ENCODE measurements around the gene RAB12. TPM values are rescaled to one million over a fixed set of nuclear protein-coding genes. Genes with fewer than 3 reads are reported as not detected.

Gene RAB12
- total and polyA plus RNA-seq, 2 of the 8 experiments (the other 6 are each of a cell fraction or from before 2014, with no cell fraction given): 19.7 to 45.9 TPM

GRCh38 chr18:8673256-8674209, 64.3 kb downstream of the RAB12 start:
- Histone ChIP-seq H2BK20ac (ENCODE audit: low read length) (peak overlapping the region; percentile 83; the same call in 1 of the 2 replicates), H2AFZ (ENCODE audit: low read length) (no peak overlapping the region), H4K5ac (ENCODE audit: insufficient read length, low read depth, low read length) (no peak overlapping the region), H2AK5ac (ENCODE audit: low read depth, low read length) (no peak overlapping the region), H2BK15ac (ENCODE audit: low read length) (no peak overlapping the region), H3K79me1 (ENCODE audit: low read depth, low read length) (no peaks in the 10 kb centered on the region), H3K27ac (ENCODE audit: low read depth, low read length) (no peak overlapping the region), H3K79me2 (ENCODE audit: control insufficient read depth in 1 of 2, insufficient read depth in 2 of 2, low read length in 2 of 2) (no peaks in the 10 kb centered on the region), H3K4me2 (ENCODE audit: insufficient read depth in 1 of 2, low read depth in 2 of 2, low read length in 2 of 2) (no peak overlapping the region), H2BK5ac (ENCODE audit: low read depth, low read length) (no peak overlapping the region), H4K20me1 (replicated peaks in 1 of 2; ENCODE audit: control insufficient read depth in 1 of 2, insufficient read depth in 2 of 2, low read length in 2 of 2) (no peaks in the 10 kb centered on the region), H3K4ac (replicated peaks; ENCODE audit: insufficient read length, low read depth, low read length) (no peak overlapping the region), H3K27me3 (replicated peaks in 1 of 4; ENCODE audit: control insufficient read depth in 3 of 4, extremely low read depth in 1 of 4, insufficient read depth in 3 of 4, low read length in 3 of 4) (no peaks in the 10 kb centered on the region), H4K91ac (replicated peaks; ENCODE audit: insufficient read length, low read length) (no peak overlapping the region), H3K18ac (ENCODE audit: extremely low read depth, low read length) (no peak overlapping the region; the same call in 1 of the 2 replicates), H3K9me3 (ENCODE audit: insufficient read depth in 2 of 2, low read depth in 1 of 2, low read length in 1 of 2) (no peaks in the 10 kb centered on the region), H3K4me1 (replicated peaks in 1 of 4; ENCODE audit: control insufficient read depth in 3 of 4, insufficient read depth in 4 of 4, low read length in 3 of 4) (no peaks in the 10 kb centered on the region; a peak in 1 of 7 replicates), H3K36me3 (ENCODE audit: control insufficient read depth in 2 of 4, insufficient read depth in 4 of 4, low read length in 3 of 4) (no peaks in the 10 kb centered on the region), H3K4me3 (ENCODE audit: extremely low read depth in 1 of 4, insufficient read depth in 2 of 4, low read depth in 3 of 4, low read length in 4 of 4) (no peak overlapping the region), H3K14ac (ENCODE audit: insufficient read length) (no peak overlapping the region), H3K56ac (replicated peaks; ENCODE audit: insufficient read length, low read depth, low read length) (no peak overlapping the region), H4K8ac (ENCODE audit: extremely low read depth, insufficient read depth, low read length) (no peak overlapping the region), H3K23ac (ENCODE audit: insufficient read length) (no peak overlapping the region), H2BK120ac (replicated peaks; ENCODE audit: low read depth, low read length) (no peak overlapping the region), H2BK12ac (ENCODE audit: low read depth, low read length) (no peak overlapping the region), H3K23me2 (ENCODE audit: low read depth, low read length) (no peaks in the 10 kb centered on the region), H3K9ac (replicated peaks in 1 of 4; ENCODE audit: extremely low read depth in 1 of 4, low read depth in 3 of 4, low read length in 3 of 4) (no peak overlapping the region)
- 89% methylated on average over 9 of the region's 9 CpGs; no CpG with 5 or more reads in 1 of the 2 experiments for WGBS, 2 experiments (ENCODE audit: extremely low coverage in 1 of 2, insufficient coverage in 1 of 2, insufficient read length in 1 of 2, insufficient replicate concordance in 2 of 2, low coverage in 1 of 2, low lambda C conversion rate in 2 of 2, missing lambda C conversion rate in 1 of 2)
- POLR2A ChIA-PET (ENCODE audit: partially characterized antibody): no interaction called here
- no peak for FAIRE-seq
- CTCF ChIA-PET (ENCODE audit: partially characterized antibody): interaction anchor here (1.2 to 1.9 kb wide), 2 partner anchors 14 to 18 kb away, joined by 3 to 4 read pairs; no protein-coding TSS in a partner anchor
- DNase-seq (ENCODE audit: low read depth in 1 of 2, low spot score in 2 of 2): no peak
- TF ChIP-seq CHD1 (IDR thresholded peaks at IDR 0.05; ENCODE audit: low read depth, low read length) (no peak), SUZ12 (IDR thresholded peaks at IDR 0.05; ENCODE audit: low read length) (no peak), SP1 (IDR thresholded peaks at IDR 0.05; ENCODE audit: low read depth, low read length) (no peak), EGR1 (IDR thresholded peaks at IDR 0.05; ENCODE audit: borderline replicate concordance, low read depth, low read length) (no peak), JUN (IDR thresholded peaks at IDR 0.05; ENCODE audit: low read depth, low read length) (no peak), RNF2 (IDR thresholded peaks at IDR 0.05; ENCODE audit: borderline replicate concordance, low read depth, low read length, missing control alignments, poor library complexity, severe bottlenecking) (no peak), CTBP2 (IDR thresholded peaks at IDR 0.05; ENCODE audit: borderline replicate concordance, insufficient read depth, insufficient read length, low read length) (no peak), YY1 (IDR thresholded peaks at IDR 0.05; ENCODE audit: low read depth, low read length) (no peak), SP4 (IDR thresholded peaks at IDR 0.05; ENCODE audit: low read length) (no peak), CREB1 (IDR thresholded peaks at IDR 0.05) (no peak), CBX5 (IDR thresholded peaks at IDR 0.05; ENCODE audit: low read depth, low read length) (no peak), RXRA (IDR thresholded peaks at IDR 0.05; ENCODE audit: insufficient read depth, low read depth, low read length) (no peak)
